SK-N-MC (cell line): ENCODE measurements around the gene TNRC6C.

Experiments
- EZH2 ChIP-seq: fragments of 200-600 bp; sonication (generic); IDR thresholded peaks from one replicate; pipeline ENCODE4 v1.6.1; 2017; ENCODE audit warnings: antibody characterized with exemption
- POLR2AphosphoS5 ChIP-seq: IDR thresholded peaks from 2 replicates; pipeline ENCODE4 v1.6.1; 2012; ENCODE audit warnings: mild to moderate bottlenecking, low read depth, low read length, borderline replicate concordance

DNA sequence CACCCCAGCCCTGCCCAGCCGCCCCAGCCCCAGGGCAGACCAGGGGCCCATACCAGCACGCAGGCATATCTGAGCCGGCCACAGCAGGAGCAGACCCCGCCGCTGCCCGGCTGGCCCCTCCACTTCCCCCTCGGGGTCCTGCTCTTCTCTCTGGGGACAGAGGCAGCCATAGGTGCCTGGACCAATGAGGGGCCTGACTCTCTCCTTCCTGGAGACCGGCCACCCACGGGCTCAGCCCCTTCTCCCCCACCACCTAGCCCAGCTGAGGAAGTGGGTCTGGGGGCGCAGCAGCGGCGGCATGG lies 166.3 kb downstream of the TNRC6C start:
- TF ChIP-seq EZH2, result no peak
- no peak for TF ChIP-seq POLR2AphosphoS5
